ENCODE measurements around the gene TPT1. TPM values are rescaled to one million over a fixed set of nuclear protein-coding genes. Genes with fewer than 3 reads are reported as not detected.

Gene TPT1
- total and polyA plus RNA-seq, 4 donors = 2,366 to 3,883 (median 2,949) TPM

- no peaks in the 10 kb centered on the region for H3K9me3 ChIP-seq (ENCODE audit: control insufficient read depth, insufficient read depth, low read length)
- DNase-seq (ENCODE audit: low read depth in 4 of 6, low spot score in 6 of 6) = no peak
- no peak overlapping the region for H3K4me3 ChIP-seq (ENCODE audit: low read depth, low read length)
- no peaks in the 10 kb centered on the region for H3K27me3 ChIP-seq (ENCODE audit: control insufficient read depth, insufficient read depth, low read length)
- peaks cover 12% of the 10 kb centered on the region for H3K4me1 ChIP-seq (ENCODE audit: control insufficient read depth, insufficient read depth, low read length)
- no peak overlapping the region for H3K27ac ChIP-seq (ENCODE audit: low read depth, low read length)
- whole genome bisulfite sequencing (ENCODE audit: insufficient coverage) = 96% methylated on average over 4 of the region's 4 CpGs
- peaks cover 10% of the 10 kb centered on the region for H3K36me3 ChIP-seq (ENCODE audit: control insufficient read depth, insufficient read depth, low read length)
Observed at GRCh38 chr13:45369116-45369515, 28.1 kb upstream of the TPT1 start.

DNA sequence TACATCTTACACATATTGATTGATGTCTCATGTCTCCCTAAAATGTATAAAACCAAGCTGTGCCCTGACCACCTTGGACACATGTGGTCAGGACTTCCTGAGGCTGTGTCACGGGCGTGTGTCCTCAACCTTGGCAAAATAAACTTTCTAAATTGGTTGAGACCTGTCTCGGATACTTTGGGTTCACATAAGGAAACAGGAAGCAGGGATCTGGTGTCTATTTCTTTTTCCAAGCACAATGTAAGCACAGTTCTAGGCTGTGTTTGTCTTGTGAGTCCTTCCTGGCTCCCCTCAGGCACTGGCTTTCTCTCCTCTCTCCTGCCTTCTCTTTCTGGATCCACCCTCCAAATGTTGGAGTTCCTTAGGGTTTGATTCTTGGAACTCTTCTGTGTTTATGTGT lies 27.6 kb upstream of the TPT1 start:
- Histone ChIP-seq H3K36me3 (ENCODE audit: control insufficient read depth, insufficient read depth, low read length) (peaks cover 10% of the 10 kb centered on the region), H3K27ac (ENCODE audit: low read depth, low read length) (no peak overlapping the region), H3K4me3 (ENCODE audit: low read depth, low read length) (no peak overlapping the region), H3K9me3 (ENCODE audit: control insufficient read depth, insufficient read depth, low read length) (no peaks in the 10 kb centered on the region), H3K4me1 (ENCODE audit: control insufficient read depth, insufficient read depth, low read length) (peaks cover 12% of the 10 kb centered on the region), H3K27me3 (ENCODE audit: control insufficient read depth, insufficient read depth, low read length) (no peaks in the 10 kb centered on the region)
- DNase-seq (ENCODE audit: low read depth in 4 of 6, low spot score in 6 of 6) = no peak
- 49% methylated on average over 3 of the region's 3 CpGs for WGBS (ENCODE audit: insufficient coverage)

- WGBS (ENCODE audit: insufficient coverage) = 96% methylated on average over 2 of the region's 4 CpGs
- no peaks in the 10 kb centered on the region for H3K27me3 ChIP-seq (ENCODE audit: control insufficient read depth, insufficient read depth, low read length)
- H3K4me1 ChIP-seq (ENCODE audit: control insufficient read depth, insufficient read depth, low read length) = peaks cover 12% of the 10 kb centered on the region
Observed at GRCh38 chr13:45368005-45368404, 27.0 kb upstream of the TPT1 start.

GRCh38 chr13:45367358-45367757 lies 26.4 kb upstream of the TPT1 start:
- Histone ChIP-seq H3K36me3 (ENCODE audit: control insufficient read depth, insufficient read depth, low read length) (peaks cover 19% of the 10 kb centered on the region), H3K27ac (ENCODE audit: low read depth, low read length) (no peak overlapping the region), H3K9me3 (ENCODE audit: control insufficient read depth, insufficient read depth, low read length) (peaks cover 3% of the 10 kb centered on the region), H3K4me1 (ENCODE audit: control insufficient read depth, insufficient read depth, low read length) (peaks cover 12% of the 10 kb centered on the region), H3K27me3 (ENCODE audit: control insufficient read depth, insufficient read depth, low read length) (no peaks in the 10 kb centered on the region), H3K4me3 (ENCODE audit: low read depth, low read length) (no peak overlapping the region)
- DNase-seq (ENCODE audit: low read depth in 4 of 6, low spot score in 6 of 6) = no peak
- 81% methylated on average over 2 of the region's 2 CpGs for WGBS (ENCODE audit: insufficient coverage)

More at GRCh38 chr13:45368005-45368404, 27.0 kb upstream of the TPT1 start:
- peaks cover 3% of the 10 kb centered on the region for H3K9me3 ChIP-seq (ENCODE audit: control insufficient read depth, insufficient read depth, low read length)
- no peak overlapping the region for H3K27ac ChIP-seq (ENCODE audit: low read depth, low read length)
- H3K36me3 ChIP-seq (ENCODE audit: control insufficient read depth, insufficient read depth, low read length) = peaks cover 14% of the 10 kb centered on the region
- no peak overlapping the region for H3K4me3 ChIP-seq (ENCODE audit: low read depth, low read length)
- no peak for DNase-seq (ENCODE audit: low read depth in 4 of 6, low spot score in 6 of 6)

- Histone ChIP-seq H3K27me3 (ENCODE audit: control insufficient read depth, insufficient read depth, low read length) (no peaks in the 10 kb centered on the region), H3K4me1 (ENCODE audit: control insufficient read depth, insufficient read depth, low read length) (peaks cover under 1% of the 10 kb centered on the region), H3K27ac (ENCODE audit: low read depth, low read length) (no peak overlapping the region), H3K36me3 (ENCODE audit: control insufficient read depth, insufficient read depth, low read length) (peaks cover 26% of the 10 kb centered on the region), H3K4me3 (ENCODE audit: low read depth, low read length) (no peak overlapping the region), H3K9me3 (ENCODE audit: control insufficient read depth, insufficient read depth, low read length) (peaks cover 3% of the 10 kb centered on the region)
- WGBS (ENCODE audit: insufficient coverage) = 80% methylated on average over 1 of the region's 4 CpGs
- DNase-seq (ENCODE audit: low read depth in 4 of 6, low spot score in 6 of 6) = no peak
Observed at GRCh38 chr13:45365558-45365885, 24.5 kb upstream of the TPT1 start.

DNA sequence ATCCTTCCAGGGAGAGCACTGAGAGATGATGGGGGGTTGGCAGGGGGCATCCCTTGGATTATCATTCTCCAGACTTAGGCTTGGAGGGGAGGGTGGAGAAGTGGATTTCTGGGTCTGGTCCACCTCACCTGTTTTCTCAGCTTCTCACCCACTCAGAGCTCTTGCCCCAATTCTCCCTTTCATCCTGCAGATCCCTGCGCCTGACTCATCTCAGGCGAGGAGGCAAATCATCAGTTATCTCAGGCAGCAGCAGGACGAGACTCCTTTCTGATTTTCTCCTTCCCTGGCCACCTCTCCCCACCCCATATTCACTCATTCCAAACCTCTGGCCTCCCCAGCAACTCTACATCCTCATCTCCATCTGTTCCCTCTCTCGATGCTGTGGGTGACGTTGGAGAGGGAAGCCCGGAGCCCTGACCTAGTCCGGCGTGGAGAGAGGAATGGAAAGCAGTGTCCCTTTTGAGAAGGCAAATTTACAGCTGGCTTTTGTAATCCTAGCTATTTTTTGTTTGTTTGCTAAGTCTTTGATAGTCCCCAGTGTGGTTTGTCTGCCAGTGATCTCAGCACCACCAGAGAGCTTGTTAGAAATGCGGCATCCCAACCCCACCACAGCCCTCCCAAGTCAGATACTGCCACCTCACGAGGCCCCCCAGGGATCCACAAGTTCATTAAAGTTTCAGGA lies 24.0 kb upstream of the TPT1 start:
- no peaks in the 10 kb centered on the region for H3K4me1 ChIP-seq (ENCODE audit: control insufficient read depth, insufficient read depth, low read length)
- H3K27me3 ChIP-seq (ENCODE audit: control insufficient read depth, insufficient read depth, low read length) = no peaks in the 10 kb centered on the region
- peaks cover 29% of the 10 kb centered on the region for H3K36me3 ChIP-seq (ENCODE audit: control insufficient read depth, insufficient read depth, low read length)
- H3K9me3 ChIP-seq (ENCODE audit: control insufficient read depth, insufficient read depth, low read length) = peaks cover 3% of the 10 kb centered on the region
- H3K4me3 ChIP-seq (ENCODE audit: low read depth, low read length) = no peak overlapping the region
- WGBS (ENCODE audit: insufficient coverage) = 89% methylated on average over 5 of the region's 10 CpGs
- DNase-seq (ENCODE audit: low read depth in 4 of 6, low spot score in 6 of 6) = no peak
- H3K27ac ChIP-seq (ENCODE audit: low read depth, low read length) = no peak overlapping the region

DNA sequence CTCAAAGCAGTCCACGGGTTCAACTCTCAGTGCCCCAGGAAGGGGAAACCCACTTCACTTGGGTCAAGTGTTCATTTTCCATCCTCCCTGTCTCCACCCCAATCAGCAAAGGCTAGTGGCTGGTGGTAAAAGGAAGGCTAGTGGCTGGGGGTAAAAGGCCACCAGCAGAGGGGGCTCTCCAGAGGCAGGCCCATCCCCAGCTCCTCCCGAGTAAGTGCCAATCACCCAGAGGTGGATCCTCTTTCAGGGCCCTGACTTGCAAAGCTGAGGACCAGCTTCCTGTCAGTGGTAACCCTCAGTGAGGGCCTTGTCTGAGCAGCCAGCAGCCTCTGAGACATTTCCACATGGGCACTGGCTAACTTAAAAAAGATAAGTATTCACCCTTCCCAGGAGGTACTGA lies 22.0 kb upstream of the TPT1 start:
- no peaks in the 10 kb centered on the region for H3K4me1 ChIP-seq (ENCODE audit: control insufficient read depth, insufficient read depth, low read length)
- DNase-seq (ENCODE audit: low read depth in 4 of 6, low spot score in 6 of 6) = no peak
- no peak overlapping the region for H3K27ac ChIP-seq (ENCODE audit: low read depth, low read length)
- no peak overlapping the region for H3K4me3 ChIP-seq (ENCODE audit: low read depth, low read length)
- peaks cover 3% of the 10 kb centered on the region for H3K9me3 ChIP-seq (ENCODE audit: control insufficient read depth, insufficient read depth, low read length)
- H3K36me3 ChIP-seq (ENCODE audit: control insufficient read depth, insufficient read depth, low read length) = peaks cover 31% of the 10 kb centered on the region
- 67% methylated on average over 1 of the region's 2 CpGs for WGBS (ENCODE audit: insufficient coverage)
- H3K27me3 ChIP-seq (ENCODE audit: control insufficient read depth, insufficient read depth, low read length) = no peaks in the 10 kb centered on the region

GRCh38 chr13:45361596-45362206 lies 20.7 kb upstream of the TPT1 start:
- no peaks in the 10 kb centered on the region for H3K27me3 ChIP-seq (ENCODE audit: control insufficient read depth, insufficient read depth, low read length)
- H3K36me3 ChIP-seq (ENCODE audit: control insufficient read depth, insufficient read depth, low read length) = peaks cover 35% of the 10 kb centered on the region
- 94% methylated on average over 13 of the region's 14 CpGs for WGBS (ENCODE audit: insufficient coverage)
- no peak overlapping the region for H3K27ac ChIP-seq (ENCODE audit: low read depth, low read length)
- DNase-seq (ENCODE audit: low read depth in 4 of 6, low spot score in 6 of 6) = no peak
- H3K4me1 ChIP-seq (ENCODE audit: control insufficient read depth, insufficient read depth, low read length) = no peaks in the 10 kb centered on the region
- H3K4me3 ChIP-seq (ENCODE audit: low read depth, low read length) = no peak overlapping the region
- H3K9me3 ChIP-seq (ENCODE audit: control insufficient read depth, insufficient read depth, low read length) = peaks cover 3% of the 10 kb centered on the region

DNA sequence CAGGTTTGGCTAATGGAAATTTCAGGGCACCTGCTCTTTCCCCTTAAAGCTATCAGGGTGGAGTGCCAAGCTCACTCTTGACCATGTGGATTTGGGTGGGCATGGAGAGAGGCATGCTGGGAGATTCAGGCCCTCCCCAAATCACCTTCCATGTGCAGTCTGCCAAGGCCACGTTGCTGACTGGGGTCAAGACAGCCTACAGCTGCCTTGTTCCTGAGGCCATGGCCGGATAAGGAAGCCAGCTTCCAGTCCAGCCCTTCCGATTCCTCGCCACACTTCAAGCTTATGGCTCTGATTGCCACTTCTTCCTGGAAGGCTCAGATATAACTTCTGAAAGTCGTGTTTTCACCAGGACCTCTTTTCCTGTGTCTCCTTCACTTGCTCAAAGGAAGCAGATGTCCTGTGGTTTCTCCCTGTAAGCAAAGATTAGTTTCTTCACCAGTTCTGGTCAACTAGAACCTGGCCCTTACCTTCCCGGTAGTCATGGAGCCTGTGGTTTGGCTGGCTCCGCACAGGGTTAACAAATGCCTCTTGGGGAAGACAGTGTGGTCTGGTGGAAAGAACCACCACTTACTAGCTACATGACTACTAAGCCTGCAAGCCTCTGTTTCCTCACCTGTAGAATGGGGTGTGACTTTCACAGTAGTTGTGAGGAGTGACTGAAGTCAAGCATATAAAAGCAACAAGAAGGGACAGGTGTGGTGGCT lies 16.1 kb upstream of the TPT1 start:
- Histone ChIP-seq H3K4me1 (ENCODE audit: control insufficient read depth, insufficient read depth, low read length) (no peaks in the 10 kb centered on the region), H3K9me3 (ENCODE audit: control insufficient read depth, insufficient read depth, low read length) (no peaks in the 10 kb centered on the region), H3K27me3 (ENCODE audit: control insufficient read depth, insufficient read depth, low read length) (no peaks in the 10 kb centered on the region), H3K36me3 (ENCODE audit: control insufficient read depth, insufficient read depth, low read length) (peaks cover 55% of the 10 kb centered on the region), H3K4me3 (ENCODE audit: low read depth, low read length) (no peak overlapping the region), H3K27ac (ENCODE audit: low read depth, low read length) (no peak overlapping the region)
- DNase-seq (ENCODE audit: low read depth in 4 of 6, low spot score in 6 of 6) = no peak
- WGBS (ENCODE audit: insufficient coverage) = 91% methylated on average over 5 of the region's 7 CpGs

GRCh38 chr13:45353895-45354294 lies 12.9 kb upstream of the TPT1 start:
- WGBS (ENCODE audit: insufficient coverage) = 100% methylated on average over 1 of the region's 1 CpG
- H3K36me3 ChIP-seq (ENCODE audit: control insufficient read depth, insufficient read depth, low read length) = peaks cover 62% of the 10 kb centered on the region
- no peak overlapping the region for H3K4me3 ChIP-seq (ENCODE audit: low read depth, low read length)
- no peaks in the 10 kb centered on the region for H3K9me3 ChIP-seq (ENCODE audit: control insufficient read depth, insufficient read depth, low read length)
- H3K27ac ChIP-seq (ENCODE audit: low read depth, low read length) = no peak overlapping the region
- H3K4me1 ChIP-seq (ENCODE audit: control insufficient read depth, insufficient read depth, low read length) = no peaks in the 10 kb centered on the region
- H3K27me3 ChIP-seq (ENCODE audit: control insufficient read depth, insufficient read depth, low read length) = no peaks in the 10 kb centered on the region
- no peak for DNase-seq (ENCODE audit: low read depth in 4 of 6, low spot score in 6 of 6)
